SK-N-SH (cell line): Measurements from ENCODE around the gene TXN2. TPM values are rescaled to one million over a fixed set of nuclear protein-coding genes. Genes with fewer than 3 reads are reported as not detected.

Experiments
- CTCF ChIA-PET: fragments of 300-600, 350-600 bp; formaldehyde crosslinking; extraction: SDS; loops from one replicate; lab custom pipeline; 2021; lab: Yijun Ruan, JAX
- POLR2A ChIA-PET: fragments of 350-600 bp; sonication (Branson Sonifier 250); formaldehyde crosslinking; extraction: SDS; loops from one replicate; lab custom pipeline; 2020; ENCODE audit warnings: antibody characterized with exemption, inconsistent platforms; lab: Yijun Ruan, JAX
- DNase-seq: peaks from one replicate; pipeline ENCODE4 v3.0.0; 2012
- H2AFZ ChIP-seq: fragments of 200-600 bp; sonication (generic); 2 replicates; pipeline ENCODE4 v1.8.1; 2016; ENCODE audit warnings: antibody characterized with exemption, mild to moderate bottlenecking, low read depth
- H3F3A ChIP-seq: fragments of 200-600 bp; sonication (generic); replicated peaks from 2 replicates; pipeline ENCODE3; 2016; ENCODE audit warnings: antibody characterized with exemption, mild to moderate bottlenecking; ENCODE audit not compliant: insufficient read depth
- H3K27ac ChIP-seq, 2 experiments: fragments of 200-500 bp in 1 of 2; fragments of 200-600 bp in 1 of 2; sonication (Bioruptor generic) in 1 of 2; sonication (generic), shearing (Covaris generic) in 1 of 2; 2 replicates each; pipeline versions ENCODE4 v1.5.1 to v1.6.1; 2014 to 2016; ENCODE audit warnings: low read depth in 2 of 2, inconsistent platforms in 1 of 2, low read length in 1 of 2, mild to moderate bottlenecking in 1 of 2, mixed read lengths in 1 of 2
- H3K27me3 ChIP-seq: fragments of 200-600 bp; sonication (generic), shearing (Covaris generic); 2 replicates; pipeline ENCODE4 v1.6.1; 2016; ENCODE audit warnings: mixed run types; ENCODE audit not compliant: insufficient read depth
- H3K36me3 ChIP-seq, 2 experiments: fragments of 200-500 bp in 1 of 2; fragments of 200-600 bp in 1 of 2; sonication (Bioruptor generic) in 1 of 2; sonication (generic) in 1 of 2; replicated peaks in 1 of 2; 2 replicates each; pipeline versions ENCODE3 to v1.5.1; 2014 to 2016; ENCODE audit warnings: low read length in 1 of 2, mild to moderate bottlenecking in 1 of 2; ENCODE audit not compliant: insufficient read depth in 2 of 2, control insufficient read depth in 1 of 2
- H3K4me1 ChIP-seq, 2 experiments: fragments of 200-500 bp in 1 of 2; fragments of 200-600 bp in 1 of 2; sonication (Bioruptor generic) in 1 of 2; sonication (generic), shearing (Covaris generic) in 1 of 2; 2 replicates each; pipeline versions ENCODE4 v1.5.1 to v1.6.1; 2014 to 2016; ENCODE audit warnings: low read depth in 1 of 2, low read length in 1 of 2, mixed run types in 1 of 2; ENCODE audit not compliant: insufficient read depth in 2 of 2, control insufficient read depth in 1 of 2
- H3K4me2 ChIP-seq: fragments of 200-600 bp; sonication (generic), shearing (Covaris generic); 2 replicates; pipeline ENCODE4 v1.6.1; 2017; ENCODE audit warnings: mixed run types
- H3K4me3 ChIP-seq, 2 experiments: fragments of 200-500 bp in 1 of 2; fragments of 200-600 bp in 1 of 2; sonication (Bioruptor generic) in 1 of 2; sonication (generic), shearing (Covaris generic) in 1 of 2; 2 replicates each; pipeline versions ENCODE4 v1.5.1 to v1.8.1; 2014 to 2016; ENCODE audit warnings: low read depth in 2 of 2, inconsistent platforms in 1 of 2, low read length in 1 of 2, mild to moderate bottlenecking in 1 of 2, mixed read lengths in 1 of 2, moderate library complexity in 1 of 2
- H3K79me2 ChIP-seq: fragments of 200-600 bp; sonication (generic); 2 replicates; pipeline ENCODE4 v1.8.1; 2017; ENCODE audit warnings: mild to moderate bottlenecking; ENCODE audit not compliant: insufficient read depth
- H3K9ac ChIP-seq: fragments of 200-600 bp; sonication (generic); 2 replicates; pipeline ENCODE4 v1.6.1; 2017; ENCODE audit warnings: mixed run types
- H3K9me2 ChIP-seq: fragments of 200-600 bp; sonication (generic); 2 replicates; pipeline ENCODE4 v1.6.1; 2017; ENCODE audit warnings: mixed run types
- H3K9me3 ChIP-seq: fragments of 200-600 bp; sonication (generic); 2 replicates; pipeline ENCODE4 v1.6.1; 2017; ENCODE audit warnings: mixed run types, mild to moderate bottlenecking, moderate library complexity
- H4K20me1 ChIP-seq: fragments of 200-600 bp; sonication (generic); 2 replicates; pipeline ENCODE4 v1.6.1; 2017; ENCODE audit warnings: mild to moderate bottlenecking, mixed run types; ENCODE audit not compliant: insufficient read depth
- EZH2phosphoT487 ChIP-seq: fragments of 200-600 bp; sonication (generic); IDR thresholded peaks from 2 replicates; pipeline ENCODE4 v1.6.1; 2017; ENCODE audit warnings: low read depth, mixed run types, mild to moderate bottlenecking, antibody characterized with exemption, moderate library complexity, borderline replicate concordance
- FOXM1 ChIP-seq: IDR thresholded peaks from 2 replicates; pipeline ENCODE4 v1.4.0; 2012; ENCODE audit warnings: low read depth, mild to moderate bottlenecking
- GABPA ChIP-seq: IDR thresholded peaks from 2 replicates; pipeline ENCODE4 v1.4.0; 2012; ENCODE audit warnings: low read depth, mild to moderate bottlenecking
- MXI1 ChIP-seq: IDR thresholded peaks from 2 replicates; pipeline ENCODE4 v1.6.1; 2012; ENCODE audit warnings: mild to moderate bottlenecking, low read depth, low read length, improper control_type of control experiment
- NRF1 ChIP-seq: IDR thresholded peaks from 2 replicates; pipeline ENCODE4 v1.6.1; 2012; ENCODE audit warnings: low read depth, mild to moderate bottlenecking, low read length
- RFX5 ChIP-seq: IDR thresholded peaks from 2 replicates; pipeline ENCODE4 v1.6.1; 2012; ENCODE audit warnings: mild to moderate bottlenecking, improper control_type of control experiment, low read length
- RXRA ChIP-seq: IDR thresholded peaks from 2 replicates; pipeline ENCODE4 v1.4.0; 2012; ENCODE audit warnings: low read depth, mild to moderate bottlenecking, borderline replicate concordance
- SMC3 ChIP-seq: IDR thresholded peaks from 2 replicates; pipeline ENCODE4 v1.6.1; 2012; ENCODE audit warnings: low read depth, low read length, improper control_type of control experiment
- YY1 ChIP-seq: IDR thresholded peaks from 2 replicates; pipeline ENCODE4 v1.4.0; 2012; ENCODE audit warnings: low read depth, mild to moderate bottlenecking
- WGBS: methylation state at CpG from one replicate; pipeline ENCODE4 v1.1.6; 2017; ENCODE audit warnings: low lambda C conversion rate; 5-methylcytosine and 5-hydroxymethylcytosine counted together
- polyA plus RNA-seq, 3 experiments: library from polyadenylated mRNA; depleted of rRNA; stranded (reverse); fragments of >200 nt; gene quantifications; 2 replicates each; pipeline ENCODE4 v1.2.3, GENCODE V29; 2012
- TF ChIP-seq, protein P1 (sequence below): IDR thresholded peaks from 2 replicates; pipeline ENCODE4 v1.4.0; 2012; ENCODE audit warnings: low read depth
- TF ChIP-seq, protein P2 (sequence below): fragments of 150-350 bp; IDR thresholded peaks from 2 replicates; pipeline ENCODE4 v1.6.1; 2017; ENCODE audit warnings: antibody characterized with exemption, low read length, low read depth, borderline replicate concordance
- TF ChIP-seq, protein P3 (sequence below): IDR thresholded peaks from 2 replicates; pipeline ENCODE4 v1.4.0; 2012; ENCODE audit warnings: low read depth, borderline replicate concordance

The TXN2 gene
- polyA plus RNA-seq, 1 of the 3 experiments (the other 2 are of a cell fraction) = 251 TPM

- H3K4me3 ChIP-seq = peak overlapping the region; percentile 76 to 82
- H3K9me2 ChIP-seq = no peaks in the 10 kb centered on the region
- peak overlapping the region; percentile 92 for H3K4me2 ChIP-seq
- H3K27me3 ChIP-seq = no peaks in the 10 kb centered on the region
- peak; percentile 49 for DNase-seq
- H4K20me1 ChIP-seq = peaks cover 18% of the 10 kb centered on the region; the same call in 1 of the 2 replicates
- peaks cover 35 to 43% of the 10 kb centered on the region in 2 experiments for H3K36me3 ChIP-seq
- H3K79me2 ChIP-seq = peaks cover 49% of the 10 kb centered on the region
- H2AFZ ChIP-seq = peak overlapping the region; percentile 67
- peaks cover 3 to 6% of the 10 kb centered on the region in 2 experiments; a peak in 1 of 4 replicates for H3K4me1 ChIP-seq
- peaks cover 12% of the 10 kb centered on the region for H3F3A ChIP-seq
- 4% methylated on average over 8 of the region's 8 CpGs for WGBS
- CTCF ChIA-PET = interaction anchor here (1.5 kb wide), 1 partner anchor 18 kb away, joined by 4 read pairs; no protein-coding TSS in a partner anchor
- TF ChIP-seq, protein P1, sequence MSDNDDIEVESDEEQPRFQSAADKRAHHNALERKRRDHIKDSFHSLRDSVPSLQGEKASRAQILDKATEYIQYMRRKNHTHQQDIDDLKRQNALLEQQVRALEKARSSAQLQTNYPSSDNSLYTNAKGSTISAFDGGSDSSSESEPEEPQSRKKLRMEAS = no peak
- TF ChIP-seq EZH2phosphoT487 (no peak), RXRA (no peak), YY1 (no peak), MXI1 (no peak), GABPA (no peak)
- TF ChIP-seq, protein P2, sequence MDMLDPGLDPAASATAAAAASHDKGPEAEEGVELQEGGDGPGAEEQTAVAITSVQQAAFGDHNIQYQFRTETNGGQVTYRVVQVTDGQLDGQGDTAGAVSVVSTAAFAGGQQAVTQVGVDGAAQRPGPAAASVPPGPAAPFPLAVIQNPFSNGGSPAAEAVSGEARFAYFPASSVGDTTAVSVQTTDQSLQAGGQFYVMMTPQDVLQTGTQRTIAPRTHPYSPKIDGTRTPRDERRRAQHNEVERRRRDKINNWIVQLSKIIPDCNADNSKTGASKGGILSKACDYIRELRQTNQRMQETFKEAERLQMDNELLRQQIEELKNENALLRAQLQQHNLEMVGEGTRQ = no peak
- POLR2A ChIA-PET = interaction anchor here (0.6 to 1.5 kb wide), 4 partner anchors 18 to 248 kb away, joined by 3 to 5 read pairs (median 3); partner anchors contain the start of genes FOXRED2 and IFT27
- H3K27ac ChIP-seq = peak overlapping the region; percentile 83 to 88
- H3K9ac ChIP-seq = peak overlapping the region; percentile 91
- H3K9me3 ChIP-seq = no peaks in the 10 kb centered on the region
Measured at GRCh38 chr22:36528341-36528740, 46.9 kb upstream of the TXN2 start.

DNA sequence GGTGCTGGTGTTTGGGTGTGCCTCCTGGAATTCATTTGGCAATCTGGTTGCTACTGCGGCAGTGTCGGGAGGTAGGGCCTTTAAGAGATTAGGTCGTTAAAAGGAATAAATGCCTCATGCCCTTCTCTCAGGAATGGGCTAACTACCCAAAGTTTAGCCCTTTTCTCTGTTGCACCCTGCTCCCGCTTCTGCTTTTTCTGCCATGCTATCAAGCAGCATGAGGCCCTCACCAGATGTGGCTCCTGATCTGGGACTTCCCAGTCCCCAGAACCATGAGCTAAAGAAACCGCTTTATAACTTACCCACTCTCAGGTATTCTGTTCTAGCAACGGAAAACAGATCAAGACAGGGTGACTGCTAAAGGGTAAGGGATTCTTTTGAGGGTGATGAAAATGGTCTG, 41.2 kb upstream of the TXN2 start:
- Histone ChIP-seq H2AFZ (no peak overlapping the region), H4K20me1 (peaks cover 14% of the 10 kb centered on the region; the same call in 1 of the 2 replicates), H3K27ac (no peak overlapping the region), H3K4me2 (no peak overlapping the region), H3F3A (no peaks in the 10 kb centered on the region), H3K4me3 (no peak overlapping the region), H3K4me1 (peaks cover 0 to 1% of the 10 kb centered on the region in 2 experiments; a peak in 1 of 4 replicates), H3K27me3 (no peaks in the 10 kb centered on the region), H3K9me2 (no peaks in the 10 kb centered on the region), H3K36me3 (peaks cover 83 to 96% of the 10 kb centered on the region in 2 experiments), H3K79me2 (peaks cover 49% of the 10 kb centered on the region), H3K9me3 (no peaks in the 10 kb centered on the region), H3K9ac (no peak overlapping the region)
- TF ChIP-seq, protein P3, sequence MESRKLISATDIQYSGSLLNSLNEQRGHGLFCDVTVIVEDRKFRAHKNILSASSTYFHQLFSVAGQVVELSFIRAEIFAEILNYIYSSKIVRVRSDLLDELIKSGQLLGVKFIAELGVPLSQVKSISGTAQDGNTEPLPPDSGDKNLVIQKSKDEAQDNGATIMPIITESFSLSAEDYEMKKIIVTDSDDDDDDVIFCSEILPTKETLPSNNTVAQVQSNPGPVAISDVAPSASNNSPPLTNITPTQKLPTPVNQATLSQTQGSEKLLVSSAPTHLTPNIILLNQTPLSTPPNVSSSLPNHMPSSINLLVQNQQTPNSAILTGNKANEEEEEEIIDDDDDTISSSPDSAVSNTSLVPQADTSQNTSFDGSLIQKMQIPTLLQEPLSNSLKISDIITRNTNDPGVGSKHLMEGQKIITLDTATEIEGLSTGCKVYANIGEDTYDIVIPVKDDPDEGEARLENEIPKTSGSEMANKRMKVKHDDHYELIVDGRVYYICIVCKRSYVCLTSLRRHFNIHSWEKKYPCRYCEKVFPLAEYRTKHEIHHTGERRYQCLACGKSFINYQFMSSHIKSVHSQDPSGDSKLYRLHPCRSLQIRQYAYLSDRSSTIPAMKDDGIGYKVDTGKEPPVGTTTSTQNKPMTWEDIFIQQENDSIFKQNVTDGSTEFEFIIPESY = no peak
- TF ChIP-seq, protein P1 = no peak
- TF ChIP-seq, protein P2 = no peak
- TF ChIP-seq RFX5 (no peak), SMC3 (no peak), NRF1 (no peak), YY1 (no peak), FOXM1 (no peak)
- POLR2A ChIA-PET = interaction anchor here (1.4 kb wide), 1 partner anchor 17 kb away, joined by 3 read pairs; no protein-coding TSS in a partner anchor
- 88% methylated on average over 6 of the region's 6 CpGs for WGBS
- CTCF ChIA-PET = interaction anchor here (0.9 to 3.5 kb wide), 2 partner anchors 12 to 456 kb away, joined by 3 to 21 read pairs; no protein-coding TSS in a partner anchor
- no peak for DNase-seq
